ENCODE results near the gene PCAT7. TPM values are rescaled to one million over a fixed set of nuclear protein-coding genes. Genes with fewer than 3 reads are reported as not detected.

Gene PCAT7
- polyA plus RNA-seq, 2 of the 4 experiments (the other 2 are of a cell fraction), result 2.1 to 2.8 TPM

- Histone ChIP-seq H3K4me3 (no peak overlapping the region), H3K4me2 (no peak overlapping the region), H3K9me3 (no peaks in the 10 kb centered on the region), H3K4me1 (no peaks in the 10 kb centered on the region), H3K27ac (no peak overlapping the region)
- ATAC-seq (no peak), FAIRE-seq (no peak), DNase-seq (ENCODE audit: low read depth in 1 of 2, low spot score in 1 of 2) (no peak)
- 92% methylated on average over 1 of the region's 1 CpG for WGBS (ENCODE audit: missing lambda C conversion rate)
- ChIA-PET POLR2A (no interaction called here), CTCF (no interaction called here)
- no peak for TF ChIP-seq EP300 (IDR thresholded peaks at IDR 0.05)
- TF ChIP-seq SMC3 (IDR thresholded peaks at IDR 0.05), result no peak
- TF ChIP-seq MYC (IDR thresholded peaks at IDR 0.05; ENCODE audit: borderline replicate concordance, low read length), result no peak
- no peak for TF ChIP-seq PHF8 (IDR thresholded peaks at IDR 0.05; ENCODE audit: borderline replicate concordance, low read depth)
- no peak for TF ChIP-seq RCOR1 (IDR thresholded peaks at IDR 0.05; ENCODE audit: low read depth, low read length)
- TF ChIP-seq SREBF2 (IDR thresholded peaks at IDR 0.05), result no peak
- no peak for TF ChIP-seq HEYL (CRISPR knock-in tag; IDR thresholded peaks at IDR 0.05)
- TF ChIP-seq FOSL2 (IDR thresholded peaks at IDR 0.05), result no peak
- TF ChIP-seq FOSL2 (CRISPR knock-in tag; IDR thresholded peaks at IDR 0.05), result no peak
- no peak for TF ChIP-seq HMGXB4 (CRISPR knock-in tag; IDR thresholded peaks at IDR 0.05; ENCODE audit: borderline replicate concordance)
- TF ChIP-seq POLR2A (IDR thresholded peaks at IDR 0.05; ENCODE audit: low read length), result no peak
- TF ChIP-seq CBX8 (IDR thresholded peaks at IDR 0.05), result no peak
- no peak for TF ChIP-seq EHF (CRISPR knock-in tag; IDR thresholded peaks at IDR 0.05)
- TF ChIP-seq CTCF (IDR thresholded peaks at IDR 0.05), result no peak
- no peak for TF ChIP-seq ESRRA (IDR thresholded peaks at IDR 0.05; ENCODE audit: borderline replicate concordance, low read length)
- no peak for TF ChIP-seq ATOH8 (CRISPR knock-in tag; IDR thresholded peaks at IDR 0.05; ENCODE audit: low read depth)
- no peak for TF ChIP-seq USF2 (IDR thresholded peaks at IDR 0.05)
- no peak for TF ChIP-seq RAD21 (conservative IDR thresholded peaks at IDR 0.05 in 1 of 2, IDR thresholded peaks at IDR 0.05 in 1 of 2)
- TF ChIP-seq RNF2 (IDR thresholded peaks at IDR 0.05; ENCODE audit: borderline replicate concordance, low read depth), result no peak
- no peak for TF ChIP-seq HOXB5 (CRISPR knock-in tag; IDR thresholded peaks at IDR 0.05)
- TF ChIP-seq CHD2 (IDR thresholded peaks at IDR 0.05; ENCODE audit: low read length, partially characterized antibody), result no peak
Observed at GRCh38 chr9:94526271-94526670, 28.6 kb upstream of the PCAT7 start.

GRCh38 chr9:94526951-94527350 lies 27.9 kb upstream of the PCAT7 start:
- Histone ChIP-seq H3K4me3 (no peak overlapping the region), H3K4me2 (no peak overlapping the region), H3K4me1 (no peaks in the 10 kb centered on the region), H3K9me3 (no peaks in the 10 kb centered on the region), H3K27ac (no peak overlapping the region)
- POLR2A ChIA-PET, result no interaction called here
- DNase-seq (ENCODE audit: low read depth in 1 of 2, low spot score in 1 of 2) (no peak), ATAC-seq (no peak), FAIRE-seq (no peak)
- CTCF ChIA-PET, result interaction anchor here (1.6 kb wide), 1 partner anchor 13 kb away, joined by 3 read pairs; no protein-coding TSS in a partner anchor
- WGBS (ENCODE audit: missing lambda C conversion rate), result 63% methylated on average over 1 of the region's 1 CpG
- TF ChIP-seq FOSB (CRISPR knock-in tag; IDR thresholded peaks at IDR 0.05) (no peak), ZFP36 (IDR thresholded peaks at IDR 0.05; ENCODE audit: borderline replicate concordance, partially characterized antibody) (no peak), ELK1 (IDR thresholded peaks at IDR 0.05; ENCODE audit: low read depth, low read length) (no peak), REST (IDR thresholded peaks at IDR 0.05) (no peak), SMC3 (IDR thresholded peaks at IDR 0.05) (no peak), EHF (CRISPR knock-in tag; IDR thresholded peaks at IDR 0.05) (no peak), BHLHE40 (IDR thresholded peaks at IDR 0.05; ENCODE audit: low read depth, low read length) (no peak), ZNF302 (CRISPR knock-in tag; IDR thresholded peaks at IDR 0.05) (no peak), JUN (IDR thresholded peaks at IDR 0.05) (no peak), RNF2 (IDR thresholded peaks at IDR 0.05; ENCODE audit: borderline replicate concordance, low read depth) (no peak), HES2 (IDR thresholded peaks at IDR 0.05) (no peak)

All from A549 (cell line).